Measurements from ENCODE around the gene LRRC74B.

DNA sequence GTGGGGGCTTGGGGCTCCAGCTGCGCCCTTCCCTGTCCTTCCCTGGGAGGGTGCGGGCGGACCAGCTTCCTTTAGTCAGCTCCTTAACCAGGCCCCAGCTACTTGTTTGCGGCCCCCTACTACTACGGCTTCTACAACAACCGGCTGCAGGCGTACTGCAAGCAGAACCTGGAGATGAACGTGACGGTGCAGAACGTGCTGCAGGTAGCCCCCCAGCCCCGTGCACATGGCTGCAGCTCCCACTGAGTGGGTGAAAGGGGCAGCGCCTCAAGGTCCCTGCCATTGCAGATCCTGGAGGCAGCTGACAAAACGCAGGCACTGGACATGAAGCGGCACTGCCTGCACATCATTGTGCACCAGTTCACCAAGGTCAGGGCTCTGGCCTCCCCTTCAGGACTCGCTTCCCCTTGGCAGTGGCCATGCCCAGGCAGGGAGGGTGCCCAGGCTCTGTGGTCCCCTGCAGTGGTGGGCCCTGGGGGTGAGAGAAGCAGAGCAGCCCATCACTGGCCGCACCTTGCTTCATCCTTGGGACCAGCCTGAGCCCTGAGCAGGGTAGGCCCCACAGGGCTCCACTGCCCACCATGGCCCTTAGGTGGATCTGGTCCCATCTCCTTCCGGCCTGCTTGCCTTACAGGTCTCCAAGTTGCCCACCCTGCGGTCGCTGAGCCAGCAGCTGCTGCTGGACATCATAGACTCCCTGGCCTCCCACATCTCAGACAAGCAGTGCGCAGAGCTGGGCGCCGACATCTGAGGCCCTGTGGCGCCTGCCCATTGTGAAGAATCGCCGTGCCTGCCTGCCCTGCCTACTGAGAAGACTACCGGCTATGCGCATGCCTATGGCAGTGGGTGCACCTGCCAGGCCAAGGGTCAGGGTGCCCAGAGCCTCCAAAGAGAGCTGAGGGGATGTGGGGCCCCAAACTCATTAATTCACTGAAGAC, 48.9 kb upstream of the LRRC74B start:
- TF ChIP-seq, protein P1, sequence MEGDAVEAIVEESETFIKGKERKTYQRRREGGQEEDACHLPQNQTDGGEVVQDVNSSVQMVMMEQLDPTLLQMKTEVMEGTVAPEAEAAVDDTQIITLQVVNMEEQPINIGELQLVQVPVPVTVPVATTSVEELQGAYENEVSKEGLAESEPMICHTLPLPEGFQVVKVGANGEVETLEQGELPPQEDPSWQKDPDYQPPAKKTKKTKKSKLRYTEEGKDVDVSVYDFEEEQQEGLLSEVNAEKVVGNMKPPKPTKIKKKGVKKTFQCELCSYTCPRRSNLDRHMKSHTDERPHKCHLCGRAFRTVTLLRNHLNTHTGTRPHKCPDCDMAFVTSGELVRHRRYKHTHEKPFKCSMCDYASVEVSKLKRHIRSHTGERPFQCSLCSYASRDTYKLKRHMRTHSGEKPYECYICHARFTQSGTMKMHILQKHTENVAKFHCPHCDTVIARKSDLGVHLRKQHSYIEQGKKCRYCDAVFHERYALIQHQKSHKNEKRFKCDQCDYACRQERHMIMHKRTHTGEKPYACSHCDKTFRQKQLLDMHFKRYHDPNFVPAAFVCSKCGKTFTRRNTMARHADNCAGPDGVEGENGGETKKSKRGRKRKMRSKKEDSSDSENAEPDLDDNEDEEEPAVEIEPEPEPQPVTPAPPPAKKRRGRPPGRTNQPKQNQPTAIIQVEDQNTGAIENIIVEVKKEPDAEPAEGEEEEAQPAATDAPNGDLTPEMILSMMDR (IDR thresholded peaks at IDR 0.05; ENCODE audit: insufficient read depth, low read depth, low read length): no peak
- TF ChIP-seq EZH2 (IDR thresholded peaks at IDR 0.05; ENCODE audit: insufficient read depth, low read length): no peak
